MV-4-11 (cell line): Measurements from ENCODE around the gene EIF4E2.
"Not testable (repeated sequence)": the region's sequence is repeated elsewhere in the genome, so short reads cannot be mapped to it uniquely, and the experiment has no call there.

Source experiments
- DNase-seq: peaks from one replicate; lab custom pipeline; 2025; lab: John Stamatoyannopoulos, UW

Gene EIF4E2

DNA sequence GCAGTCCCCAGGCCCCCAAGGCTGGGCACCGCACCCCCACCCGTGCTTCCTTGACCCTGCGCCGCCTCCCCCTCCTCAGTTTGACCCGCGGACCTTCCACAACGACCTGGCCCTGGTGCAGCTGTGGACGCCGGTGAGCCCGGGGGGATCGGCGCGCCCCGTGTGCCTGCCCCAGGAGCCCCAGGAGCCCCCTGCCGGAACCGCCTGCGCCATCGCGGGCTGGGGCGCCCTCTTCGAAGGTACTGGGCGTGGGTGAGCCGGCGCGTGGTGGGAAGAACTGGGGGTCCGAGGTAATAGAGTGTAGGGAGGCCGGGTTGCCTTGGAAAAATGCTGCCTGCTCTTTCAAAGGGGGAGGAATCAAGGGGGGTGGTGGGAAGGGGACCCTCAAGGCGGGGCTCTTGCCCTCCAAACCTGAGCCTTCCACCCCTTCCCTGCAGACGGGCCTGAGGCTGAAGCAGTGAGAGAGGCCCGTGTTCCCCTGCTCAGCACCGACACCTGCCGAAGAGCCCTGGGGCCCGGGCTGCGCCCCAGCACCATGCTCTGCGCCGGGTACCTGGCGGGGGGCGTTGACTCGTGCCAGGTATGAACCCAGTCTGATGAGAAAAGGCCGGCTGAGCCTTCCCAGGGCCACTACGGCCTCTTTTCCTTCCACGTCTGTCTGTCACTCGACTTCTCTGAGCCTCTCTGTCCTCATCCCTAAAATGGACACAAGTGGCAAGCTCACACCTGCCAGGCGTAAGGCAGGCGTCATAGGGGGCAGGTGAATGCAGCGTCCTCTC, 27.7 kb upstream of the EIF4E2 start:
- DNase-seq = no peak

DNA sequence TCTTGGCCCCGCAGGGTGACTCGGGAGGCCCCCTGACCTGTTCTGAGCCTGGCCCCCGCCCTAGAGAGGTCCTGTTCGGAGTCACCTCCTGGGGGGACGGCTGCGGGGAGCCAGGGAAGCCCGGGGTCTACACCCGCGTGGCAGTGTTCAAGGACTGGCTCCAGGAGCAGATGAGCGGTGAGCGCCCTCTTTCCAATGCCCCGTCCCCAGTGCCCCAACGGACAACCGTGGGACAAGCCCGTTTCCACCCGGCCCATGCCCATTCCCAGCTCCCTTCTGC, 27.1 kb upstream of the EIF4E2 start:
- no peak for DNase-seq

DNA sequence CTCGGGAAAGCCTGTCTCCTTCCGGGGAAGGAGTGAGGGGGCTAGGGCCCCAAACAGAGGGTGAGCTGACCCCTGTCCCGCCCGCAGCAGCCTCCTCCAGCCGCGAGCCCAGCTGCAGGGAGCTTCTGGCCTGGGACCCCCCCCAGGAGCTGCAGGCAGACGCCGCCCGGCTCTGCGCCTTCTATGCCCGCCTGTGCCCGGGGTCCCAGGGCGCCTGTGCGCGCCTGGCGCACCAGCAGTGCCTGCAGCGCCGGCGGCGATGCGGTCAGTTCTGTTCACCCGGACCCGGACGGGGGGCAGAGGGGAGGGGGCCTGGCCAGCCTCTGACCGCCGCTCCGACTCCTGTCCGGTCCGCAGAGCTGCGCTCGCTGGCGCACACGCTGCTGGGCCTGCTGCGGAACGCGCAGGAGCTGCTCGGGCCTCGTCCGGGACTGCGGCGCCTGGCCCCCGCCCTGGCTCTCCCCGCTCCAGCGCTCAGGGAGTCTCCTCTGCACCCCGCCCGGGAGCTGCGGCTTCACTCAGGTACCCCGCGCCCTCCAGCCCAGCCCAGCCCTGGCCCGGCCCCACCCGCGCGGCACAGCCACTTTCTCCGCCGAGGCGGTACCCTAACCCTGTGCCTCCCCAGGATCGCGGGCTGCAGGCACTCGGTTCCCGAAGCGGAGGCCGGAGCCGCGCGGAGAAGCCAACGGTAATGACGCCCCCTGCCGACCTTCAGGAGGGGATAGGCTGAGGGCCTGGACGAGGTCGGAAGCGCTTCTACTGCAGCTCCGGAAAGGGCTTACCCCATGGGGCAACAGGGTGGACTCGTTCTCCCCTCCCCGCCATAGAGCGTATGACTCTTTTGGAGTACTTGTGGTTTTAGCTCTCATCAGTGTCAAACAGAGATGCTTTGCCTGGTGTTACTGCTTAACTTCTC, 26.5 kb upstream of the EIF4E2 start:
- peak; percentile 55 for DNase-seq

DNA sequence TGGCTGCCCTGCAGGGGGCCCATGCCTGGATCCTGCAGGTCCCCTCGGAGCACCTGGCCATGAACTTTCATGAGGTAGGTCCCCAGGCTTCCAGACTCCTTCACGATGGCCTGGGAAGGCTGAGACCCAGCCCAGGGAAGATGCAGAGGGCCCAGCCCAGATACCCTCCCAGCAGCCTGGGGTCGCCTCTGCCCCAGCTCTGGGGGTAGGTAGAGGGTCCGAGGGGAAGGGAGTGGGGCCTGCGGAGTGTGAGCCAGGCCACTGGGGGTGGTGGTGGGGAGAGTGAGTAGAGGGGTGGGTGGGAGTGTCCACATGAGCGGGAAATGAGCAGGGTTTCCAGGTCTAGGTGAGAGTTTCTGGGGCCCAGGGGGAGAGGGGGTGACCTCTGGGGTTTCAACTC, 25.7 kb upstream of the EIF4E2 start:
- no peak for DNase-seq

DNA sequence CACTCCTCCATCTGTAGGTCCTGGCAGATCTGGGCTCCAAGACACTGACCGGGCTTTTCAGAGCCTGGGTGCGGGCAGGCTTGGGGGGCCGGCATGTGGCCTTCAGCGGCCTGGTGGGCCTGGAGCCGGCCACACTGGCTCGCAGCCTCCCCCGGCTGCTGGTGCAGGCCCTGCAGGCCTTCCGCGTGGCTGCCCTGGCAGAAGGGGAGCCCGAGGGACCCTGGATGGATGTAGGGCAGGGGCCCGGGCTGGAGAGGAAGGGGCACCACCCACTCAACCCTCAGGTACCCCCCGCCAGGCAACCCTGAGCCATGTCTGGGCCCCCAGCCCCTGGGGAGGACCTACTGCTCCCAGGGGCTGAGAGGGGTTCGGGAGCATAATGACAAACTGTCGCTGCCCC, 25.3 kb upstream of the EIF4E2 start:
- DNase-seq = no peak

DNA sequence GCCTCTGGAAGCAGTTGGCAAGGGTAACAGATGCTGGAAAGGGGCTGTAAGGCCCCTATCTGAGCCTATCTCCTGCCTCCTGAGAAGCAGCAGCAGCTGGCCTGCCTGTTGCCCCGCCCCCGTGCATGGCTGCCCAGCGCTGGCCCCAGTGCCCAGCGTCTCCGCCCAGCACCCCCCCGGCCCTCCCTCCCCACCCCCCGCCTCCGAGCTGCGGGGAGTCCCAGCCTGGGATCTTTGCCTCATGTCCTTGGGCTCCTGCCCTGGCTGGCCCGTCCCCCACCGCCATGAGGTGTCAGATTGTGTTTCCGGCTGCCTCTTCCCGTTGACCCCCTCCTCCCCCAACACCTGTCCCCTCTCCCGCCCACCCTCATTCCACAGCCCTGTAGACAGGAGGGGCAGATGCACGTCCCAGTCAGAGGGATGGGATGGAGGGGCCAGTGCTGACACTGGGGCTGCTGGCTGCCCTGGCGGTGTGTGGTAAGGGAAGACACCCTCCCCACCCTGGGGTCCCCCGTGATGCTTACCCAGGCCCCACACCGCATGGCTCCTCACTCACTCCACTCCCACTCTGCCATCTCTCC, 24.6 kb upstream of the EIF4E2 start, which contains the start of gene CHRND:
CHRND (plus strand) TSS at position 370 of the 581 bp plus-strand sequence; CDS start at position 426, 56 bp downstream.
- DNase-seq = no peak

DNA sequence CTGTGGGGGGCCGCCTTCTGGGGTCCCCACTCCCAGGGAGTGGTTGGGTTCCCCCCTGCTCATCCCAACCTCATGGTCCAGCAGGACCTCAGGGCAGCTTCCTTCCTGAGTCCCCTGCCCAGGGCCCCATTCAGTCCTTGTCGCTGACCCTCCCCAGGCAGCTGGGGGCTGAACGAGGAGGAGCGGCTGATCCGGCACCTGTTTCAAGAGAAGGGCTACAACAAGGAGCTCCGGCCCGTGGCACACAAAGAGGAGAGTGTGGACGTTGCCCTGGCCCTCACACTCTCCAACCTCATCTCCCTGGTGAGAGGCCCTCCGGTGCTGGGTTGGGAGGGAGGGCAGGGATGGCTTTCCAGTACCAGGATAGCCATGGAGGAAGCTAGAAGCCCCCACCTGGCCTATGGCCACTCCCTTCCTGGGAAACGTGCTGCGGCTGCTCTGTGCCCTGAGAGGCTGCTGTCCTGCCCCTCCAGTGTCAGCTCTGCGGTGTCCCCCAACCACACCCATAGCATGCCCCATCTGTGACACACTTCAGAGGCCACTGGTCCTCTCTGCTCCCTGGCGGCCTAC, 24.0 kb upstream of the EIF4E2 start:
- DNase-seq = no peak

DNA sequence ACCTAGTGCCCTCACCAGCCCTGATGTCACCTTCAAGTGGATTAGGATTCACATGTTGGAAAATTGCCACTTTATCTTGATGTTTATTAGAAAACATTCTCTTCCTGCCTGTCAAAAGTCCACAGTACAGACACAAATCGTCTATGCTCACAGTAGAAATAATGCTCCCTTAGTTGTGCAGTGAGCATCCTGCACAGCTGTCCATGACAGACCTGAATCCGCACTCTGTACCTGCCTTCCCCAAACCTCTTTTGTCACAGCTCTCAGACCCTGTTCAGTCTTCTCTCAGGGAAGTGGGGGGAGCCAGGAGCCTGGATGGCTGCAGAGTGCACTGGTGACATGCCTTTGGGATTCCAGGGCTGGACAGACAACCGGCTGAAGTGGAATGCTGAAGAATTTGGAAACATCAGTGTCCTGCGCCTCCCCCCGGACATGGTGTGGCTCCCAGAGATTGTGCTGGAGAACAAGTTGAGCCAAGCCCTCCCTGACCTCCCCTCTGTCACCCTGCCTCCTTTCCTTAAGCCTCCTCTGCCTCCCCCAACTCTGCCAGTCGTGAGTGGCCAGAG, 22.5 kb upstream of the EIF4E2 start:
- DNase-seq = no peak

DNA sequence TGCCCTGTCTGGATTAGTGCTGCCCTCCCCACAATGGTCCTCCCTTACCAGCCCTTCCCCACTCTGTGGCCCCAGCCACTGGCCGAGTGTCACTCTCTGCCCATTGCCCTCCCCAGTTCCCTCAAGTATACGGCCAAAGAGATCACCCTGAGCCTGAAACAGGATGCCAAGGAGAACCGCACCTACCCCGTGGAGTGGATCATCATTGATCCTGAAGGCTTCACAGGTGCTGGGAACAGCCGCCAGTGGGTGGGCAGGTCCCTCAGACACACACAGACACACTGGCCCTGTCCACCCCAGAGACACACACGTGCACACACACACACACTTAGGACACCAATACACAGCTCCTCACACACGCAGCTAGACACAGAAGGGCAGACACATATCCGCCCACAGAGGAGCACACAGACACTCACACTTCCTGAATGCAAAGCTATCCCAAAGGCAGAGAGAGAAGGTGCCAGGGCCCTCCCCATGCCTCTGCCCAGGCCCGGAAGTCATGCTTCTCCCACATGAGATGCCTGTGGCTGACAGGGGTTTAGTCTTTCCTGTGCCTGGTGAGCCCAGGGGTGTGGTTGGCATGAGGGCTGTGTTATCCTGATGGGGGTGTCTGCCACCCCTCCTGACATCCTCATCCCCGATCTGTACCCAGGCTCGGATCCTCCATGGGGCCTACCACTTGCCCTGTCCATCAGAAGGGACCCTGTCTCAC, 21.6 kb upstream of the EIF4E2 start:
- DNase-seq = peak; percentile 50

DNA sequence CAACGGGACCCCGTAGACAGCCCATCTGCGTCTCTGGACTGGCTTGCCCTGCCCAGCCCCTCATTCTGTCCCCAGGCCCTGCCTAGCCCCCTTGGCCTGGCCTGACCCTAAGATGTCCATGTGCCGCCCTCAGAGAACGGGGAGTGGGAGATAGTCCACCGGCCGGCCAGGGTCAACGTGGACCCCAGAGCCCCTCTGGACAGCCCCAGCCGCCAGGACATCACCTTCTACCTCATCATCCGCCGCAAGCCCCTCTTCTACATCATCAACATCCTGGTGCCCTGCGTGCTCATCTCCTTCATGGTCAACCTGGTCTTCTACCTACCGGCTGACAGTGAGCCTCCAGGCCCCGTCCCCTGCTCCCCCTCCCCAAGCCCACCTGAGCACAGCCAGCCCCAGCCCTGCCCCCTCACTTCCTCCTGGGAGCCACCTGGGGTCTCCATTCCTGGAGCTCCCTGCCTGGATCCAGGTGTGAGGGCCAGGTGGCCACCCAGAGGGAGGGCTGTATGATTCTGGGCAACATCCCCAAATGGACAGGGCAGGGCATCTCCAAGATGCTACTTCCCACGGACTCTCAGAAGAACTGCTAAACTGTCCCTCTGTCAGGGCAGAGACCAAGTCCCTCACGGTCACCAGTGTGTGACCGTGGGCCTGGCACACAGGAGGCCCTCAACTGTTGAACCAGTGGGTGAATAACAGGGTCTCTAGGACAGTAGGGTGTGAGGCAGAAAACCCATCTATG, 20.5 kb upstream of the EIF4E2 start:
- DNase-seq = no peak

DNA sequence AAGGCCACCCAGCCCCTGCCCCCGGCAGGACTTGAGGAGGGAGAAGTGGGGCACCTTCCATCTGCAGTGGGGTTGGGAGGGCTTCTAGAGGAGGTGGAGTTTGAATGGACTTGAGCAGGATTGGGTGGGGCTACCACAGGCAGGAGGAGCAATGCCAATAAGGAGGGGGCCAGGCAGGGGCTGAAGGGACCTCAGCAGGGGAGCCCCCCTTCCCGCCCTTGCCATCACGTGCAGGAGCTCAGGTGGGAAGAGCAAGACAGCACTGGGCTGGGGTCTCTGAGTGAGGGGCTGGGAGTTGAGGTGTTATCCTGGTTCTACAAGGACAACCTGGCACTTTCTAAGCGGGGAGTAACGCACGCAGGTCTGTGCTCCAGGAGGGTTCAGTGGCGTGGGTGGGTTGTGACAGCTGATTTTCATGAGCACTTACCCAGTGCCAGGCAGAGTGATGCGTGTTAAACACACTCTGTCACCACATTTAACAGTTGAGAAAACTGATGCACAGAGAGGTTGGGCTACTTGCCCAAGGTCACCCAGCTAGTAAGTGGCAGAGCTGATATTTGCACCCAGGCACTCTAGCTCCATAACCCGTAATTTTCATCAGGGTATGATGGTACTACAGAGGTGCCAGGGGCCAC, 19.7 kb upstream of the EIF4E2 start:
- no peak for DNase-seq

DNA sequence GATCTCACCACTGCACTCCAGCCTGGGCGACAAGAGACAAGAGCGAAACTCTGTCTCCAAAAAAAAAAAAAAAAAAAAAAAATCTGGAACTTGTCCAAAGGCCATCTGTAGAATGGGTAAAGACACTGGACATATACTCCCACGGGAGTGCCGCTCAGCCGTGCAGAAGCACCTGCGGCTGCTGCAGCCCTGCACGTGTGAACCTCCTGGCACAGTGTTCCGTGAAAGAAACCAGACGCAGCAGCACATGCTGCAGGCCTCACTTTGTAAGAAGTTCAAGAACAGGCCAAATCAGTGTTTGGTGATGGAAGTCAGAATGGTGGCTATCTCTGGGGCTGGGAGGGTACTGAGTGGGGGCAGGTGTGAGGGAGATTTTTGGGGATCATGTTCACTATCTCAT, 18.1 kb upstream of the EIF4E2 start:
- no peak for DNase-seq

DNA sequence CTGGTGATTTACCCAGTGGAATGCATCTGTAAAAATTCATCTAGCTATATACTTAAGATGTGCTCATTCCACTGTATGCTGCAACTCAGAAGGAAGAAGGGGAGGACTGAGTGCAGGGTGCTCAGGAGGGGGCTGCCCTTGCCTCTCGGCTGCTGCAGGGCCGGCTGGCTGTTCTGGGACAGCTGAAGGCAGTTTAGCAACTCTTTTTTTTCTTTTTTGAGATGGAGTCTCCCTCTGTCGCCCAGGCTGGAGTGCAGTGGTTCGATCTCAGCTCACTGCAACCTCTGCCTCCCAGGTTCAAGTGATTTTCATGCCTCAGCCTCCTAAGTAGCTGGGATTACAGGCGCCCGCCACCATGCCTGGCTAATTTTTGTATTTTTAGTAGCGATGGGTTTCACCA, 17.7 kb upstream of the EIF4E2 start:
- not testable (repeated sequence) for DNase-seq

DNA sequence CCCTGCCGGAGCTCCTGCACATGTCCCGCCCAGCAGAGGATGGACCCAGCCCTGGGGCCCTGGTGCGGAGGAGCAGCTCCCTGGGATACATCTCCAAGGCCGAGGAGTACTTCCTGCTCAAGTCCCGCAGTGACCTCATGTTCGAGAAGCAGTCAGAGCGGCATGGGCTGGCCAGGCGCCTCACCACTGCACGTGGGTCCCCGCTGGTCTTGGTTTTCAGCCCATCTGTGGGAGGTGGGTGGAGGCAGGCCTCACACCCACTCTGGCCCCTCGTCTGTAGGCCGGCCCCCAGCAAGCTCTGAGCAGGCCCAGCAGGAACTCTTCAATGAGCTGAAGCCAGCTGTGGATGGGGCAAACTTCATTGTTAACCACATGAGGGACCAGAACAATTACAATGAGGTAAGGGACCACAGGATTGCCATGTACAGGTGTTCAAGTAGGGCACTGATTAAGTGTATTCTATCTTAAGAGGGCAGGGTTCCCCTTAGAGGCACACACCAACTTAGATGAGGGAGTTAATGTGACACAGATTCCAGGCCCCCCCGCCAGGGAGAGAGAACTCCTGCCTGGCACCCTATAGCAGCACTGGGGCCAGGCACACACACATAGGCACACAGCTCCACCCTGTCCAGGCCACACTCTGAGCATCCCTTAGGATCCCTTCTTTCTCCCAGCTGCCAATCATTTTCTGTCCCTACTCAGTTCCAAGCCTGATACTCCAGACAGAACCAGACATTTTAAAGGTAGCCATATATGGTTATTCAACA, 16.4 kb upstream of the EIF4E2 start:
- no peak for DNase-seq

DNA sequence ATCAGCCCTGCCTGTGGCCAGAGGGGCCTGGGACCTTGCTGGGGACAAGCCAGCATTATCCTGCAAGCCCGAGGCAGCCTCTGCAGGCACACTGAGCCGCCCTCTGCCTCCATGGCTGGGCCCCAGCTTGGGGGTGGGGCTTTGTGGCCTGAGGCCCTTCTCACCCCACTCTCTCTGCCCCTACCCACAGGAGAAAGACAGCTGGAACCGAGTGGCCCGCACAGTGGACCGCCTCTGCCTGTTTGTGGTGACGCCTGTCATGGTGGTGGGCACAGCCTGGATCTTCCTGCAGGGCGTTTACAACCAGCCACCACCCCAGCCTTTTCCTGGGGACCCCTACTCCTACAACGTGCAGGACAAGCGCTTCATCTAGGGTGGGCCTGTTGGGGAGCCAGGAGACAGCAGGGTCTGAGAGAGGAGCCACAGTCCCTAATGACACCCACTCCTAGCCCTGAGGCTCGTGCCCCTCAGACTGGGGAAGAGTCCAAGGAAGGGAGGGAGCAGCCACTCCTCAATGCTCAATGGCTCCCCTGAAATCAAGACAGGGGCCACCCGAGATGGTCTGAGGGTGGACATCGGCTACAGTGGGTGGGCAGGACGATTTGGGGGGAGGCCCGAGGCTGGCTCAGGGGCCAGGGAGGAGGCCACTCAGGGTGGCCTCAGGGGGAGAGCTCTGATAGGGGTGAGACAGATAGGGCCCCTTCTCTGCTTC, 15.4 kb upstream of the EIF4E2 start:
- no peak for DNase-seq

DNA sequence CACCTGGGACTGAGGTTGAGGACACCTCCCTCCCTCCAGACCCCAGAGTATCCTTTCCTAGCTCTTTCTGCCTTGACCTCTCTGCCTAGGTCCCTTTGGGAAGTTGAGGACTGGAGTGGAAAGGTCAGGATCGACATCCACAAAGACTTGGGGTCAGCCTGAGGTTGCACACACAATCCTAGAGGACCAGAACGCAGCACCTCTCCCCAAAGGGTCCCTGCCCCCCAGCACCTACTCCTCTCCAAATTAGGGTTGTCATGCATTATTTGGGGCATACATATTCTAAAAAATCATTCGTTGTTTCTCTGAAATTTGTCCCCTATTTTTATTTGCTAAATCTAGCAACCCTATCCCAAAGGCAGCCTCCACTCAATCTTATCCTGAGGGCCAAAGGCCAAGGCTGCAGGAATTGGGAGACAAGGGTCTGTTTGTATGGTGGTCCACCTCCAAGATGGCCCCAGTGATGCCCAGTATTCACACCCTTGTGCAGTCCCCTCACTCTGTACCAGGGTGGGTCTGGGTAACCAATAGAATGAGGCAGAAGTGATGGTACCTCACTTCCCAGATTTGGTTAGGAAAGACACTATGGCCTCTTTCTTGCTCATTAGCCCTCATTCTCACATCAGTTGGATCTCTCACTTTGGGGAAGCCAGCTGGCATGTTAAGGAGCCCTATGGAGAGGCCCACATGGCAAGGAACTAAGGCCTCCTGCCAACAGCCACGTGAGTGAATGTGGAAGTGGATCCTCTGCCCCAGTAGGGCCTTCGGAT, 14.5 kb upstream of the EIF4E2 start:
- no peak for DNase-seq

DNA sequence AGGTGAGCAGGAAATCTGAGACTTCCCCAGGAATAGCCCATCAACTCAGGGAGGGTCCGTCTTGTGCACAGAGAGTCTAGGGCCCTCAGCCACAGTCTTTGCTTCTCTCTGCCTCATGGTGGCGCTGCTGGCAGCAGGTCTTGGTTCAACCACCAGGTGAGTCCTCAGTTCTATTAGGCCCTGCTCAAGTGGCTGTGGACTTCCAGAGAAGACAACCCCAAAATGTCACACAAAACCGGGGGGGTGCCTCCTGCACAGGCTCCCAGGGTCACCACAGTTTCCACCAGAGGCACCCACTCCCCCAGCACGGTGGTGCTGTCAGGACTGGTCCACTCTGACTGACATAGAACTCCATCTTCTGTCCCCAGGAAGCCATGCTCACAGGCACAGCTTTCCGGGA, 13.4 kb upstream of the EIF4E2 start:
- no peak for DNase-seq

DNA sequence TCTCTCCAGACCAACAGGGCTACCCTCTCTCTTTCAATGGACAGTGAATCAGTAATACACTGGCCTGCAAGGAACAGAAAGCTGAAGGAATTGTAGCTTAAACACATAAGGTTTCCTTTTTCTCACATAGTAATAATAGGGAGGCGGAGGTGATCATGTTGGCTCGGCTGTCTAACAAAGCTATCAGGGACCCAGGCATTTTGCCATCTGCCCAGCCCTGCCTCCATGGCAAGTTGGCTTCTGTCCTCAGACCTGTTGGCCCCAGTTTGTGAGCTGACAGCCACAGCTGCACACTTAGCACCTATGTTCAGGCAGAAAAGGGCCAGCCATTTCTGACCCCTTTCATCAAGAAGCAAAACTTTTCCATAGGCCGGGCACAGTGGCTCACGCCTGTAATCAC, 13.0 kb upstream of the EIF4E2 start:
- DNase-seq = no peak
